Activated T-cell treated with anti-CD3 and anti-CD28 coated beads, Interleukin-2, amount 50 U/mL, for 72 hours (primary cell): ENCODE data around the gene HCFC1R1. TPM values are rescaled to one million over a fixed set of nuclear protein-coding genes. Genes with fewer than 3 reads are reported as not detected.
"Not testable (repeated sequence)": the region's sequence is repeated elsewhere in the genome, so short reads cannot be mapped to it uniquely, and the experiment has no call there.

Source experiments
- ATAC-seq, 2 donors: fragments of 150-1000 bp; cut with Tn5 transposase; replicated peaks in 1 of 2; 2 replicates each; pipeline ENCODE4 v1.10.0; 2021; ENCODE audit warnings: moderate library complexity in 2 of 2, mild to moderate bottlenecking in 1 of 2
- DNase-seq, 2 donors: peaks; one replicate each; pipeline ENCODE4 v3.0.0; 2021 to 2022; ENCODE audit warnings: mixed read lengths in 1 of 2
- H3K27ac Mint-ChIP-seq: one replicate; pipeline ENCODE4 v1.8.0; 2022; ENCODE audit warnings: mild to moderate bottlenecking, moderate library complexity, mixed read lengths
- H3K27me3 Mint-ChIP-seq: one replicate; pipeline ENCODE4 v1.8.0; 2022; ENCODE audit warnings: low read depth, mixed read lengths
- H3K36me3 Mint-ChIP-seq, 2 donors: one replicate each; pipeline ENCODE4 v1.8.0; 2022; ENCODE audit warnings: mixed read lengths in 2 of 2, mild to moderate bottlenecking in 1 of 2; ENCODE audit not compliant: insufficient read depth in 2 of 2
- H3K4me1 Mint-ChIP-seq: one replicate; pipeline ENCODE4 v1.8.0; 2022; ENCODE audit warnings: low read depth, mixed read lengths
- H3K4me3 Mint-ChIP-seq, 2 donors: one replicate each; pipeline ENCODE4 v1.8.0; 2022; ENCODE audit warnings: mild to moderate bottlenecking in 2 of 2, mixed read lengths in 2 of 2, moderate library complexity in 2 of 2
- H3K9me3 Mint-ChIP-seq, 2 donors: one replicate each; pipeline ENCODE4 v1.8.0; 2022; ENCODE audit warnings: mixed read lengths in 2 of 2
- total RNA-seq, 2 donors: library from RNA; stranded (reverse); gene quantifications; one replicate each; pipeline ENCODE4 v1.2.3, GENCODE V29; 2022

HCFC1R1 gene
- total RNA-seq, result 10 to 100 TPM; 27.6 to 32.8 TPM

- Mint-ChIP-seq H3K4me3 (peak within 1 kb of the TSS; percentile 83 to 85), H3K27ac (peak within 1 kb of the TSS; percentile 88), H3K36me3 (peaks cover 0 to 5% of the 10 kb centered on the region in 2 donors), H3K27me3 (peaks cover 17% of the 10 kb centered on the region), H3K4me1 (peaks cover 66% of the 10 kb centered on the region), H3K9me3 (no peaks in the 10 kb centered on the region)
- DNase-seq (peak; percentile 95 to 97), ATAC-seq (peak; percentile 76 to 77)
Measured at GRCh38 chr16:3023669-3024478, at the start of gene HCFC1R1, which contains the start of gene THOC6. Gene HCFC1R1 (minus strand): TSS chr16:3023942. CDS start chr16:3023941, 1 bp downstream. Gene THOC6 (plus strand): TSS chr16:3024035. CDS start chr16:3024327, 292 bp downstream.

- H3K27ac Mint-ChIP-seq, result peak overlapping the region; percentile 22
- DNase-seq, result no peak
- peaks cover 14 to 19% of the 10 kb centered on the region in 2 donors for H3K36me3 Mint-ChIP-seq
- peak overlapping the region; percentile 64 to 92 for H3K4me3 Mint-ChIP-seq
- ATAC-seq, result no peak
- no peaks in the 10 kb centered on the region for H3K27me3 Mint-ChIP-seq
- H3K4me1 Mint-ChIP-seq, result peaks cover 93% of the 10 kb centered on the region
- H3K9me3 Mint-ChIP-seq, result no peaks in the 10 kb centered on the region
Measured at GRCh38 chr16:3073448-3073847, 49.7 kb upstream of the HCFC1R1 start.

- peaks cover 93% of the 10 kb centered on the region for H3K4me1 Mint-ChIP-seq
- ATAC-seq (peak; percentile 35 to 36), DNase-seq (peak in 1 of 2 donors; percentile 70)
- not testable (repeated sequence) for H3K27me3 Mint-ChIP-seq, H3K9me3 Mint-ChIP-seq
- H3K27ac Mint-ChIP-seq, result peak overlapping the region; percentile 22
- peaks cover 16 to 20% of the 10 kb centered on the region in 2 donors for H3K36me3 Mint-ChIP-seq
- peak overlapping the region; percentile 64 to 92 for H3K4me3 Mint-ChIP-seq
Measured at GRCh38 chr16:3072576-3073263, 49.0 kb upstream of the HCFC1R1 start.

- ATAC-seq, DNase-seq, H3K9me3 Mint-ChIP-seq, H3K27me3 Mint-ChIP-seq: not testable (repeated sequence)
- Mint-ChIP-seq H3K4me1 (peaks cover 93% of the 10 kb centered on the region), H3K4me3 (peak overlapping the region; percentile 5 to 39), H3K36me3 (peaks cover 20 to 25% of the 10 kb centered on the region in 2 donors), H3K27ac (peak overlapping the region; percentile 9)
Measured at GRCh38 chr16:3072148-3072547, 48.4 kb upstream of the HCFC1R1 start.

GRCh38 chr16:3071655-3072054 is 47.9 kb upstream of the HCFC1R1 start:
- Mint-ChIP-seq H3K27ac (peak overlapping the region; percentile 9), H3K27me3 (no peaks in the 10 kb centered on the region), H3K4me1 (peaks cover 88% of the 10 kb centered on the region), H3K9me3 (no peaks in the 10 kb centered on the region), H3K4me3 (peak overlapping the region; percentile 5 to 39), H3K36me3 (peaks cover 22 to 26% of the 10 kb centered on the region in 2 donors)
- ATAC-seq (no peak), DNase-seq (no peak)

- DNase-seq (peak in 1 of 2 donors; percentile 50), ATAC-seq (no peak)
- H3K27me3 Mint-ChIP-seq, result no peaks in the 10 kb centered on the region
- H3K27ac Mint-ChIP-seq, result peak overlapping the region; percentile 67
- peak overlapping the region; percentile 98 to 100 for H3K4me3 Mint-ChIP-seq
- peaks cover 26 to 35% of the 10 kb centered on the region in 2 donors for H3K36me3 Mint-ChIP-seq
- H3K4me1 Mint-ChIP-seq, result peaks cover 79% of the 10 kb centered on the region
- no peaks in the 10 kb centered on the region for H3K9me3 Mint-ChIP-seq
Measured at GRCh38 chr16:3070608-3071111, 46.9 kb upstream of the HCFC1R1 start.

- ATAC-seq, H3K9me3 Mint-ChIP-seq, H3K27me3 Mint-ChIP-seq, DNase-seq: not testable (repeated sequence)
- peak overlapping the region; percentile 98 to 100 for H3K4me3 Mint-ChIP-seq
- H3K36me3 Mint-ChIP-seq, result peaks cover 29 to 41% of the 10 kb centered on the region in 2 donors
- H3K27ac Mint-ChIP-seq, result peak overlapping the region; percentile 67
- H3K4me1 Mint-ChIP-seq, result peaks cover 78% of the 10 kb centered on the region
Measured at GRCh38 chr16:3069146-3069545, 45.4 kb upstream of the HCFC1R1 start.

GRCh38 chr16:3068487-3068886 is 44.7 kb upstream of the HCFC1R1 start:
- H3K9me3 Mint-ChIP-seq, result no peaks in the 10 kb centered on the region
- peak overlapping the region; percentile 98 to 100 for H3K4me3 Mint-ChIP-seq
- peaks cover 78% of the 10 kb centered on the region for H3K4me1 Mint-ChIP-seq
- peak overlapping the region; percentile 95 for H3K27ac Mint-ChIP-seq
- ATAC-seq (no peak), DNase-seq (no peak)
- no peaks in the 10 kb centered on the region for H3K27me3 Mint-ChIP-seq
- H3K36me3 Mint-ChIP-seq, result peaks cover 30 to 41% of the 10 kb centered on the region in 2 donors

GRCh38 chr16:3066440-3066748 is 42.7 kb upstream of the HCFC1R1 start:
- DNase-seq (no peak), ATAC-seq (no peak)
- peak overlapping the region; percentile 98 to 100 for H3K4me3 Mint-ChIP-seq
- no peaks in the 10 kb centered on the region for H3K27me3 Mint-ChIP-seq
- H3K27ac Mint-ChIP-seq, result peak overlapping the region; percentile 98
- H3K4me1 Mint-ChIP-seq, result peaks cover 83% of the 10 kb centered on the region
- H3K36me3 Mint-ChIP-seq, result peaks cover 32 to 44% of the 10 kb centered on the region in 2 donors
- H3K9me3 Mint-ChIP-seq, result no peaks in the 10 kb centered on the region

- H3K9me3 Mint-ChIP-seq, result no peaks in the 10 kb centered on the region
- DNase-seq (peak in 1 of 2 donors; percentile 49), ATAC-seq (peak; percentile 1 to 18)
- peak overlapping the region; percentile 98 for H3K27ac Mint-ChIP-seq
- peaks cover 32 to 44% of the 10 kb centered on the region in 2 donors for H3K36me3 Mint-ChIP-seq
- H3K27me3 Mint-ChIP-seq, result no peaks in the 10 kb centered on the region
- peaks cover 78% of the 10 kb centered on the region for H3K4me1 Mint-ChIP-seq
- peak overlapping the region; percentile 98 to 100 for H3K4me3 Mint-ChIP-seq
Measured at GRCh38 chr16:3065742-3066439, 42.1 kb upstream of the HCFC1R1 start.

GRCh38 chr16:3065069-3065741 is 41.5 kb upstream of the HCFC1R1 start, which contains the start of gene IL32:
Gene IL32 (plus strand): TSS chr16:3065640. CDS start chr16:3065812, 172 bp downstream.
- DNase-seq (peak; percentile 70 to 85), ATAC-seq (peak; percentile 48 to 61)
- H3K27ac Mint-ChIP-seq, result peak within 1 kb of the TSS; percentile 98
- peaks cover 31 to 43% of the 10 kb centered on the region in 2 donors for H3K36me3 Mint-ChIP-seq
- H3K4me1 Mint-ChIP-seq, result peaks cover 78% of the 10 kb centered on the region
- no peaks in the 10 kb centered on the region for H3K9me3 Mint-ChIP-seq
- H3K27me3 Mint-ChIP-seq, result no peaks in the 10 kb centered on the region
- H3K4me3 Mint-ChIP-seq, result peak within 1 kb of the TSS; percentile 98 to 100
